HG02943 (cell line): Measurements from ENCODE around the gene ZNRF3.

ENCODE experiments used
- ATAC-seq: cut with Tn5 transposase; IDR thresholded peaks from one replicate; pipeline ENCODE4 v1.9.1; 2021; ENCODE audit warnings: mild to moderate bottlenecking, low read depth, moderate library complexity; ENCODE audit not compliant: unreplicated experiment

The ZNRF3 gene

DNA sequence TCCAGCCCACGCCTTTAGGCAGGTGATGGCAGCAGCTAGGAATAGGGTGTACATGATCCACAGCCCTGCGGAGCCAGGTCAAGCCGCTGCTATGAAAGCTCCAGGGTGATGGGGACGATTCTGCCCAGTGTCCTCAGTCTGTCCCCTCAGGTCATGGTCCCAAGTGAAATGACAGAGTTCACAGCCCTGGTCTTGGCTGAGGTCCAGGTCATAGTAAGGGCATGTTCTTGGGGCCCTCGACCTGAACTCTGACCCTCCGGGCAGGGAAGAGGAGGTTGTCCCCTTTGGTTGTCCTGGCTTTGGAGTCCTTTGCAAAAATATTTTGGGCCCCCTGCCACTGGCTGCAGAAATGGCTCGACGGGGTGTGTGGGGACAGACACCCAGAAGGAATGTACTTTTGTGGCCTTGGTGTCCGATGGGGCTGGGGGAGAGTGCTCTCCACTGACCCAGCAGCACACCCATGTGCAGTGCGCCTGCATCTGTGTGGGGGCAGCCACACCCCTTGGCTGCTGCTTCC, 170.9 kb downstream of the ZNRF3 start:
- ATAC-seq, result no peak

DNA sequence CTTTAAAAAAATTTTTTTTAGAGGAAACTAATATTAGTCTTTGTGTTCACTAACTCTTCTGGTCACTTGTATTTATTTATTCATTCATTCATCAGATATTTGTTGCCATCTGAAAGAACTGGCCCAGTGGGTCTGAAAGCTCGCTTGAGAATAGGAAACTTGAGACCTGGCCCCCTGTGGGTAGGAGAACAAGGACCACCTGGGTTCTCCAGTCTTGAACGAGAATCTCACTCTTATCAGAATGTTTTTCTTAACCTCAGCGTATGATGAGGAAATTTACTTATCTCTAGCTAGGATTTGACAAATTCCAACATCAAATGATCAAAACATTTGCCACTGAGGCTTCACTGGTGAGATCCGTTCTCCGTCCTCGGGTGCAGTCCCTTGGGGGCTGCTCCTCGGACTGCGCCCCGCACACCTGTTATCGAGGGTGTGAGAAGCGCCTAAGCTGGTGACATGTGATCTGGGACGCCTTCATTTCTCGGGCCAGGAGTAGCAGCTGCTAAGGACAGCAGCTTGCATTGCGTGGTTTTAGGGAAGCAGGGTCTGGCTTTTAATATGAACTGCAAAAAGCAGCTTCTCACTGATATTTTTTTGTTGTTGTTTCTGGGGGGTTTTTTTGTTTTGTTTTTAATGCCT, 171.9 kb downstream of the ZNRF3 start:
- no peak for ATAC-seq

DNA sequence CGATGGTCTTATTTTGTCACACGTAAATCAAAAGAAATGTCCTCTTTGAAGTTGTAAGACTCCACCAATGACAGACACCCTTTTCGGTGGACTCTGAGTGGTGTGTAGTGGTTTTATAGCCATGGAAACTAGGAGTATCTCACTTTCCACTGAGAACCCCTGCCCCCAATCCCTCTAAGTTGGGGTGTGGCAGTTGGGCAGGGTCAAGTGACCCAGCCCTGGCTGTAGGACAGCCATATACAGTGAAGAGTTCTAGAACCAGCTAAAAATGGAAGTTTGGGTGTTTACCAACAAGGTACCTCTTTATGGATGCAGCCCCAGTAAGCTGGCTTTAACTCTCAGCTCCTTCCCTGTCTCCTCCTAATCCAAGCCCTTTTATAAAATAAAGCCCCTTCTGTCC, 173.1 kb downstream of the ZNRF3 start:
- no peak for ATAC-seq

DNA sequence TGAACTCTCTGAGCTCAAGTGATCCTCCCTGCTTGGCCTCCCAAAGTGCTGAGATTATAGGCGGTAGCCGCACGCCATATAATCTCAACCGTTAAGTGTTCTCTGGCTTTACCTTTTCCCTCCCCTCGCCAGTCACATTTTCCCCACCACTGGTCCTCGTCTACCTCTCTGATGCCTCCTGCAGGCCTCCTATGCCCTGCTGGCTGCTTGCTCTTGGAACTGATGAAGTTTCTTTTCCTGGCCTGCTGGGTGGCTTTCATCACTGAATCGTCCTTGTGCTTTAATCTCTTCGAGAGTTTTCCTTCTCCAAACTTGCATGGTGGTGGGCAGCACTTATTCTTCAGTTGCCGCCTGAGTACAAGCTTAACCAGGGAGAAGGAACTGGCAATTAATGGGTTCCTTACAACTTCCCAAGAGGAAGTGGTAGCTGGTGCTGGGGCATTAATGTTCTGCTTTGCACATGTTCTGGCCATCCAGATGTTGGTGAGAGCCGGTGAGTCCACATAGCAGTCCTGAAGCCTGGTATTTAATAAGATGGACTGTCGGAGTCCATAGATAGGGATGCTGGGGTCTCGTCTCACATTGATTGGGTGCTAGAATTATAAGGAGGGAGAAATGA, 177.0 kb downstream of the ZNRF3 start:
- no peak for ATAC-seq

DNA sequence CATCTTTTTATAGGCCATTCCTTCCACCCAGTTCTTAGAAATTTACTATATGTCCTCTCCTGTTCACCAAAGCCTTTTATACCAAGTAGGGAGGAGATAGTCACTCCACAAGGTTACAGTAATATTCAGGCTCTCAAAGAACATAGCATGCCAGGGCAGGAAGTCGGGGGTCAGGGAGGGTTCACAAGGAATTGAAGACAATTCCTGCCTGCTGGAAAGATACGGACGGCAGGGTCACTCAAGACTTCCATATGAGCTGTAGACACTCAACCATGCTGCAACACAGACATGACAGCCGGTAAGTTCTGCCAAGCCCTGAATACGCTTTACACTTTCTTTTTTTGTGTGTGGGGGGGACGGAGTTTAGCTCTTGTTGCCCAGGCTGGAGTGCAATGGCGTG, 177.6 kb downstream of the ZNRF3 start:
- no peak for ATAC-seq

DNA sequence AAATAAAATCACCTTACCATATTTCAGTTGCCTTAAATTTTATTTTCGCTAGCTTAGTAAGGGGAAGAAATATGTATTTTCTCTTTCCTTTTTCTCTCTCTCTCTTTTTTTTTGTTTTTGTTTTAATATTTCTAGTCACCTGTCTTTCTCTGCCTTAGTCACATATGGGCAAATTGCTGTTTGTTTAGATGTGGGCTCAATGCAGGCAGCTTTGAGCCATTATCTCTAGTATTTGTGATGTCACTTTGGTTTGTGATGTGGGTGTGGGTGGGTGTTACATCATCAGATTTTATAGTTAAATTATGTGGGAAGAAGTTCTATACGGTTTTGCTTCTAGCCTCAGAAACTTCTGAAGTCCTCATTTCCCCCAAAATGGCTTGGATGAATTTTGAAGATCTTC, 178.4 kb downstream of the ZNRF3 start, which contains the start of gene C22orf31:
Gene C22orf31 (minus strand): TSS at position 59 of the 400 bp plus-strand sequence. CDS start 39 bp downstream, at position 20.
- ATAC-seq, result no peak

DNA sequence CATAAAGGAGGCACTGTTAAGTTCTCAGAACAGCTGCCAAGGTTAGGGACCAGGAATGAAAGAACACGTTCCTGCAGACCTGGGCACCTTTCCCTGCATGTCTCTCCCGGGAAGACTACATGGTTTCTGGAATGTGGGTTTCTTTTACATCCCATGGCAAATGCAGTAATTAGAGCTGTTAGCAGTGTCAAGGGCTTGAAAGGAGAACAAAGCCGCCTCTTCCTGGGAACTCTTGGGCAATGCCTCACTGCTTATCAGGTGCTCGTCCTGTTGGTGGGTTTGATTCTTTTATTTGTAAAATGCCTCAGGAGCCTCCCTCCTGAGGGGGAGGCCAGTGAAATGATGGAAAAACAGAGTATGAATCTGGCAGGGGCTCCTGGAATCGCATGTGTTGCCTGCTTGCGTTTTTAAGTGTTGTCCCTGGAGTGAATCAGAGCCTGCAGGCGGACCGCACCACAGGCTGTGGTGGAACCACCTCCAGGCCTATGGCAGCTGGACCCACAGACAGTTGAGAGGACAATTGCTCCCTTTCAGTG, 179.0 kb downstream of the ZNRF3 start:
- no peak for ATAC-seq

DNA sequence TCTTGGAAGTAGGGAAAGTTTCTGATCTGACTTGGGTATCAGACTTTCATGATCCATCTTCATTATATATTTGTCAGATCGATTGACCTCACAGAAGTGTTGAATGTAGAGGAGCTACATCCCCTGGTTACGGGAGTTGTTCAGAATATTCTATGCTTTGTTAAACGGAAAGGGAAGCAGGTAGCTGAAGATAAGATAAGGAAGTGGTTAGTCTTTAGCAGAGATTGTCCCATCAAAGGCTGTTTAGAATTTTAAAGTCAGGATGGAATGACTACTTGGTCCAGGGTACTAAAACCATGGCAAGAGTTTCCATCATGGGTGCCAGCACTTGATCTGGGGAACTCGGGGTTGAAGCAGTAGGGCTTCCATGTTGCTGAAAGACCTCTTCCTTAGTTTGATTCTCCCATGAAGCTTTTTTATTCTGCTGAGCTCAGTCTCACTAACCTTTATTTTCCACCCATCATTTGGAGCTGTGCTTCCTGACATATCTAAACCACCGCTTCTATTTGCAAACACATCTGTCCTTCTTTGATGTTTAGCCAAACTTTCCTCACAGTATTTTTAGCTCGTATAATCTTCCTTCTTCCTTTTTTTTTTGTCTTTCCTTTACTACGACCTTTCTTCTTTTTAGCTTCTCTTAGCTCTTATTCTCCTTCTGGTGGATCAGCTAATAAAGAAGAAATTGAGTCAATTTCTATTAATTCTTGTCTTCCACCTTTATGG, 182.3 kb downstream of the ZNRF3 start:
- no peak for ATAC-seq

DNA sequence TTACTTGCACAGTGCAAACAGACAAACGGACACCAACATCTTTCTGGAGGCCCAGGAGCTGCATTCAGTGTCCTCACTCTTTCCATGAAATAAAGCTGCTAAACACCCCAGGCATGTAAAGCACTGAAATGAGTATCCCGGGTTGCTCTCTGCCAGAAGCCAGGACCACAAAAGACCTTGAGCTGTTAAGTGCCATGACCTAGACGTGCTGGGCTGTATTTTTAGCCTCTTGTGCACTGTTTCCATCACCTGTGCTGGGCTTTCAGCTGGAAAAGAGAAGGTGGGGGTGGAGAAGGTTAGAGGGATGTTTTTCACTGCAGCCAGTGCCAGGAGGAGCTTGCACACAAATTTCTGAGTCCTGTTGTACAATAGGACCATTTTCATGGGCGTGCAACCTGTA, 186.1 kb downstream of the ZNRF3 start:
- ATAC-seq, result no peak

DNA sequence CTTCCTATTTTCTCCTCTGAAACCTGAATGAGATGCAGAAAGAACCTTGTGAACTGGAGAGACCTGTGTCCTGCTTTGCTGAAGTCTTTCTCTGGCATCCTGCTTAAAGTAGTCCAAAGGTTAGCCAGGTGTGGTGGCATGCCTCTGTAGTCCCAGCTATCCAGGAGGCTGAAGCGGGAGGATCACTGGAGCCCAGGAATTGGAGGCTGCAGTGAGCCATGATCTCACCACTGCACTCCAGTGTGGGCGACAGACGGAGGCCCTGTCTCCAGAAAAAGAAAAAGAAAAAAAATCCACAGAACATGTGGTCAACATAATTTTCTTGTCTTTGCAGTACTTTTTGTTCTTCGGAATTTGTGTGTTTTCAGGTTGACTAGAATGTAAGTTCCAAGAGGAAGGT, 187.1 kb downstream of the ZNRF3 start:
- ATAC-seq, result no peak

DNA sequence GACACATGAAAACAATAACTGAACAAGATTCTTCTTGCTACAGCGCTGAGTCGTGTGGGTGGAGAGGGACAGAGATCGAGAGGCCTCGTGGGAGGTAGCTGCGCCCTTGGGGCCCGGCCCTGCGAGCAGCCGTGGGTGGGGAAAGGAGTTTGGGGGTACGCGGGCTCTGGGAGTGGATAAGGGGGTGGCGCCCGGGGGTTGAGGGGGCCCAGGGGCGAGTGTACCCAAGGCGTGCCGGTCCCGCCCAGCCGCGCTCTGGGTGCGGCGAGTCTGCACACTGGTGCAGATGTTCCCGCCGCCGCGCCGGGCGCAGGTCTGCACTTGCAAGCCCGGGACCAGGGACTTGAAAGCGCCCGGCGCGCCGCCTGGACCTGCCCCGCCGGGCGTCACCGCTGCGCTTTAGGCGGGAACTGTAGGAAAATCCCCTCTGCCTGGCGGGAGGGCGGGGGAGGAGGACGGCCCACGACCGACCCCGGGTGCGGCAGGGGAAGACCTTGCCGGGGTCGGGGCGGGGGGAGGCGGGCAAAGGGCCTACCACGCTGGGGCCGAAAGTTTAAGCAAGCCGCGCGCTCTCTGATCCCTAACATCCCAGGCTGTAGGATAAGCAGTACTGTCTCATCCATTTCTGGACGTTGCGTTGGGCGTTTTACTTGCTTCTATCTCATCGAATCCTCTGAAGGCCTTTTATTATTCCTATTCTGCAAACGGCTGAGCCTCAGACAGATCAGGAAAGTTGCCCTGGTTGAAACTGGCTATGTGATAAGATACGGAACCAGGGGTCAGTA, 188.1 kb downstream of the ZNRF3 start:
- ATAC-seq, result no peak

DNA sequence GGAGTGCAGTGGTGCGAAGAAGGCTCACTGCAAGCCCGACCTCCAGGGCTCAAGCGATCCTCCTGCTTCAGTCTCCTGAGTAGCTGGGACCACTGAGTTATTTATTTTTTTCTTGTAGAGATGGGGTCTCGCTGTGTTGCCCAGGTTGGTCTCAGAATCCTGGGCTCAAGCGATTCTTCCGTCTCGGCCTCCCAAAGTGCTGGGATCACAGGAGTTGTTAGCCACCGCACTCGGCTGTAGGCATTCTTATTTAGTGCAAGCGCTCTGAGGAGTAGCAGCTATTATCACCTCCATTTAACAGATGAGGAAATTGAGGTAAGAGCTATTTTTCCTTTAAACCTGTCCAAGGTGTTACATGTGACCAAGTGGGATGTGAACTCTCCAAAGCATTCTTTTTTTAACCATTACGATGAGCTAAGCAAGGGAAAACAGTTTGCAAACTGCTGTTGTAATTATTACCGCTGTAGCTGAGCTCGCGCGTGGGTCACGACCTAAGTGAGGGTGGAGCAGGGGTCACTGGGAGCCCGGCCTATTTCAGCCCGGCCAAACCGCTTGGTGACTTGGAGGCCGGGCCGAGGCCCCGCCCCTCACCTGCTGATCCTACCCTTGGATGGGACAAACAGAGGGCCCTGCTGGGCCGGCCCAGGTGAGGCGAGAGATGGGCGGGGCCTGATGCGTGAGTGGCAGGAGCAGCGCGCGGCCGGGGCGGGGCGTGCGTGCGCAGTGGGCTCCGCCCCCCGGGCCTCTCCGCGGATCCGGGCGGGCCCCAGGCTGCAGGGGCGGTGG, 189.0 kb downstream of the ZNRF3 start:
- no peak for ATAC-seq

DNA sequence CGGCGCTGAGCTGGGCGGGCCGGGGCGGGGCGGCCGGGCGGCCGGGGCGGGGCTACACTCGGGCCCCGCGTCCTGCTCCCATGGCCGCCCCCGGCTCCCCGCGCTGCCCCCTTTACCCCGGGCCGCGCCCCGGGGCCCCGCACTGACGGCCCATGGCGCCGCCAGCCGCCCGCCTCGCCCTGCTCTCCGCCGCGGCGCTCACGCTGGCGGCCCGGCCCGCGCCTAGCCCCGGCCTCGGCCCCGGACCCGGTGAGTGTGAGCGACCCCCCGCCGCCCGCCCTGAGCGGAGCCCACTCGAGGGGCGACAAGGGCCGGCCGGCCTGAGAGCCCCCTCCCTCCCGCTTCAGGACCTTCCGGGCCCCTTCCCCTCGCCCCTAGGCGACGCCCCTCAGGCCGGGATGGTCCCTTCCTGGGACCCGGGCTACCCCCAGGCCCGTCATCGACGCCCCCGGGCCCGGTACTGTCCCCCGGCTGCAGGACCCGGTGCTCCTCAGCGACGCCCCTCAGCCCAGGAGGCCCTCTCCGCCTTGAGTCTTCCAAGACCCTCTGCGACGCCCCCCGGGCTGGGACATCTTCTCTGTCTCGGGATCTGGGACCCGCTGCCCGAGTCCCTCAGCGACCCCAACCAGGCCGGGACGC, 189.7 kb downstream of the ZNRF3 start, which contains the start of gene KREMEN1:
Gene KREMEN1 (plus strand): TSS at position 57 of the 639 bp plus-strand sequence. CDS start 96 bp downstream, at position 153.
- no peak for ATAC-seq

DNA sequence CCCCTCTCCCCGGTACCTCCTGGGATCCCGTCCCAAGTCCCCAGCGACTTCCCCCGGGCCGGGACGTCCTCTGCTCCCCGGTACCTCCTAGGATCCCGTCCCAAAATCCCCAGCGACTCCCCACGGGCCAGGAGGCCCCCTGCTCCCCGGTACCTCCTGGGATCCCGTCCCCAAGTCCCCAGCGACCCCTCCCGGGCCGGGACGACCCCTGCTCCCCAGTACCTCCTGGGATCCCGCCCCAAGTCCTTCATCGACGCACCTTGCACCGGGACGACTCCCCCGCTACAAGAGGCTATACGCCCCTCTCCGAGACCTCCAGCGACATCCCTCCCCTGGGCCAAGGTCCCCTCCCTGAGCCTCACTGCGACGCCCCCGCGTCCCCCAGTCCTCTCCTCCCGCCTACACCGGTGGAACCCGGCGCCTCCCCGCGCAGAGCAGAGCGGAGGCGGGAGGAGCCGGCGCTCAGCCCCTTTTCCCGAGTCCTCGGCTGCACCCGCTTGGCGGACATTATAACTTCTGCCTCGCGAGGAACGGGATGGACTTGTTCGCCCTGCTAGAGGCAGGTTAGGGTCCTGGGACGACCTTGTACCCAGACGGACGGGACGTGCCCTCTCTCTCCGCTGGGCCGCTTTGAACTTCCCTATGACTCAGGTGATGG, 190.4 kb downstream of the ZNRF3 start:
- no peak for ATAC-seq

DNA sequence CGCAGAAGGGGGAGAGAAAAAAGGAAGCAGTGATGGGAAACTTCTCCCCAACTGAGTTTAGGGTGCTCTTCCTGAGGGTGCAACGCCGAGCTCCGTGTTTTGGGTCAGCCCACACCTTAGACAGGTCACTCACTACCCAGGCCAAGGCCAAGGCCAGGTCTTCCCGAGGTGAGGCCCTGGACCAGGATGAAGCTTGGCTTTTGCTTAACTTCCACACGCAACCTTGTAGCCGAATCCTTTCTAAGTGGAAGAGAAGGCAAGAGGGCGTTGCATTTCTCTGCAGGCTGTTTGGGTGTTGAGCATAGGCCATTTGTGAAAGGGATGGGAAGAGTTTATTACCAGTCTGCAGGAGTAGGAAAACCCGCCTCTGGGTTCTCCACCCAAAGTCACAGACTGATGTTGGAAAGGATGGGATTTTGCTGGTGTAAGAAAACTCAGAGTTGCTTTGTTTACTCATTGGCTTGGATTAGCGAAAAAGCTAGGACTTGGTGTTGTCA, 191.0 kb downstream of the ZNRF3 start:
- ATAC-seq, result no peak

DNA sequence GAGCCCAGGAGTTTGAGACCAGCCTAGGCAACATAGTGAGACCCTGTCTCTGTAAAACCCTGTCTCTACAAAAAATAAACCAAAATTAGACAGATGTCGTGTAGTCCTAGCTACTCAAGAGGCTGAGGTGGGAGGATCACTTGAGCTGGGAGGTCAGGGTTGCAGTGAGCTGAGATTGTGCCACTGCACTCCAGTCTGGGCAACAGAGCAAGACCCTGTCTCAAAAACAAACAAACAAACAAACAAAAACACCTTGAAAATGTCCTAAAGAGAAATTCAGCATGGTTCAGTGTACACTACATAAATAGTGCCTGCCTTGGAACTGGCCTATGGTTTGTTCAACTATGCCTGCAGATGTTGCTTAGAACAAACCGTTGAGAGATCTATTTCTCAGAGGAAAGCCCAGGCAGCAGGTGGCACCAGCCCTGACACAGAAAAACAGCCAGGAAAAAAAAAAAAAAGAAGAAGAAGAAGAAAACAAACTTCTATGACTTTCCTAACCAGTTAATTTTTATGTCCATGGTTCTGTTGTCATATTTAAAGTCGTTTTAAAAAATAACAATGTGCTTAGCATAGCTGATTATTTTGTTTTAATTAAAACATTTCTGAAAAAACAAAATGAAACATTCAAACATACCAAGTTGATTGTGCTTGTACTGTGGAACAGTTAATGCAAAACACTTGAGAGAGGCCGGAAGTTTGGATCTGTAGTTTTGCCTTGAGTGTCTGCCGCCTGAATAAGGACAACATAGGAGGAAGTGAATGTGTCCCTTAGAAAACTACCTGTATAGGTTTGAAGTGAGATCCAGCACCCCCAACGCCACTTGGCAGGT, 194.9 kb downstream of the ZNRF3 start:
- no peak for ATAC-seq

DNA sequence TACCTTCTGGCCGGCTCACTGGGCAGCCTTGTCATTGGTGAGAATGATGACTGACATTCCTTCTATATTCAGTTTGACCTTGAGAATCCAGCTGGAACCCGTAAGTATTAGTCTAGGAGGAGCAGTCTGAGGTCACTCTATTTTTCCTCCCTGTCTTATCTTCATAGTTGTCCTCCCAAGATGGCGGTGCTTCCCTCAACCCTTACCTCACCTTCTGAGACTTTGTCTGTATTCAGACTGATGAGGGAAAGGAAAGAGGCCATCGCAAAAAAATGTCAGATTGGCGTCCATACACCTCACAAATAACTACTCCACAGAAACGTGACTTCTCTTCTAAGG, 195.5 kb downstream of the ZNRF3 start:
- ATAC-seq, result no peak
